AG09319 (cell line): ENCODE measurements around the gene PTPN21.

Experiments used
- DNase-seq: peaks from one replicate; pipeline ENCODE4 v3.0.0-alpha.2; 2010; ENCODE audit warnings: low read depth; ENCODE audit errors: extremely low read depth
- TF ChIP-seq, protein P1 (sequence below): IDR thresholded peaks from 2 replicates; pipeline ENCODE4 v1.5.1; 2011; ENCODE audit warnings: low read depth, mild to moderate bottlenecking, inconsistent platforms, low read length, moderate library complexity

PTPN21 gene

DNA sequence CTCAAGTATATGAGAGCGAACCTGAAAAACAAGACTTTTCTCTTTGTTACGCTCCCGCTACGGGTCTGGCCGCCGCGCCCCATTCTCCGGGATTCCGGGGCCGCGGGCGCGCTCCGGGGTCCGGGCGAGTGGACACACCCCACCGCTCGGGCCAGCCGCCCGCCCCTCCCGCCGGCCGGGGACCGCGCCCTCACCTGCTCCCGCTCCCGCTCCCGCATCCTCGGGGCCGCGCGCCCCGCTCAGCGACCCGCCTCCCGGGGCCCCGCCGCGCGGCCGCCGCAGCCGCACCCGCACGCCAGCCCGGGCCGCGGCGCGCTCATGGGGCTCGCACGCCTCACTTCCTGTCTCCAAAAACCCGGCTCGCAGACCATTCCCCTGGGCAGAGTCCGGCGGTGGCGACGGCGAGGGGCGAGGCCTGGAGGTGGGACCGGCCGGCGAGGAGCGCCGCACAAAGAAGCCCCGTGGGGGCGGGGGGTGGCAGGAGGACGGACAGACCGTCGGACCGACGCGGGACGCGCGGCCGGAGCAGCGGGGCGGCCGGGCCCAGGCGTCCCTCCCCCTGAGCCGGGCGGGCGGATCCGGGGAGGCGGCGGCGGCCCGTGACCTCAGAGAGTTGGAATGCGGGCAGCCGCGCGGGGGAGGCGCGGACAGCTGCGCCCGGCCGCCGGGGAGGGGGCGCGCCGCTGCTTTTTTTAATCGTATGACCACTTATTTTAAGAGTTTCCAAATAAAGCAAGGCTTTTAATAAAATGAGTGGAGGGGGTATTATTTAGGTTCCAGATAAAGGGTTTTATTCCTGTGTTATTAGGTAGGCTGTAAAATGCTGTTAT lies at the start of gene PTPN21:
PTPN21 (minus strand) TSS at position 551 of the 830 bp plus-strand sequence. CDS start 4,590 bp downstream, outside the sequence.
- TF ChIP-seq, protein P1, sequence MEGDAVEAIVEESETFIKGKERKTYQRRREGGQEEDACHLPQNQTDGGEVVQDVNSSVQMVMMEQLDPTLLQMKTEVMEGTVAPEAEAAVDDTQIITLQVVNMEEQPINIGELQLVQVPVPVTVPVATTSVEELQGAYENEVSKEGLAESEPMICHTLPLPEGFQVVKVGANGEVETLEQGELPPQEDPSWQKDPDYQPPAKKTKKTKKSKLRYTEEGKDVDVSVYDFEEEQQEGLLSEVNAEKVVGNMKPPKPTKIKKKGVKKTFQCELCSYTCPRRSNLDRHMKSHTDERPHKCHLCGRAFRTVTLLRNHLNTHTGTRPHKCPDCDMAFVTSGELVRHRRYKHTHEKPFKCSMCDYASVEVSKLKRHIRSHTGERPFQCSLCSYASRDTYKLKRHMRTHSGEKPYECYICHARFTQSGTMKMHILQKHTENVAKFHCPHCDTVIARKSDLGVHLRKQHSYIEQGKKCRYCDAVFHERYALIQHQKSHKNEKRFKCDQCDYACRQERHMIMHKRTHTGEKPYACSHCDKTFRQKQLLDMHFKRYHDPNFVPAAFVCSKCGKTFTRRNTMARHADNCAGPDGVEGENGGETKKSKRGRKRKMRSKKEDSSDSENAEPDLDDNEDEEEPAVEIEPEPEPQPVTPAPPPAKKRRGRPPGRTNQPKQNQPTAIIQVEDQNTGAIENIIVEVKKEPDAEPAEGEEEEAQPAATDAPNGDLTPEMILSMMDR: no peak
- DNase-seq: no peak

DNA sequence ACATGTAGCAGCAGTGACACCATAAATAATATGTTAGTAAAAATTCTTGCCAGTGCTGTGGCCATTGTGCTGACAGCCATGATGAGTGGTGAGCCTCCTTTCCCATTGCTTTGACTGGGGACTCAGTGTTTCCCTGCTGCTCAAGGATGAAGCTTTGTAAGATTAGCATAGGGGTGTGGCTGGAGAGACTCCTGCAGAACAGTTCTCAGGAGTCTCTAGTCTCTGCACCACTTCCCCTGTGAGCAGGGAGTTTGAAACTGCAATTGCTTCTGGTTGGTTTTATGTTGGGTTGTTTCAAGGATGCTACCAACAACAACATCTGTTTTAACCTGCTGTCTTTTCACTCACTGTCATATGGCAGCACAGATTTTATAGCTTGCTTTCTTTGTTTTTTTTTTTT lies 49.4 kb upstream of the PTPN21 start:
- no peak for DNase-seq
- TF ChIP-seq, protein P1: no peak

DNA sequence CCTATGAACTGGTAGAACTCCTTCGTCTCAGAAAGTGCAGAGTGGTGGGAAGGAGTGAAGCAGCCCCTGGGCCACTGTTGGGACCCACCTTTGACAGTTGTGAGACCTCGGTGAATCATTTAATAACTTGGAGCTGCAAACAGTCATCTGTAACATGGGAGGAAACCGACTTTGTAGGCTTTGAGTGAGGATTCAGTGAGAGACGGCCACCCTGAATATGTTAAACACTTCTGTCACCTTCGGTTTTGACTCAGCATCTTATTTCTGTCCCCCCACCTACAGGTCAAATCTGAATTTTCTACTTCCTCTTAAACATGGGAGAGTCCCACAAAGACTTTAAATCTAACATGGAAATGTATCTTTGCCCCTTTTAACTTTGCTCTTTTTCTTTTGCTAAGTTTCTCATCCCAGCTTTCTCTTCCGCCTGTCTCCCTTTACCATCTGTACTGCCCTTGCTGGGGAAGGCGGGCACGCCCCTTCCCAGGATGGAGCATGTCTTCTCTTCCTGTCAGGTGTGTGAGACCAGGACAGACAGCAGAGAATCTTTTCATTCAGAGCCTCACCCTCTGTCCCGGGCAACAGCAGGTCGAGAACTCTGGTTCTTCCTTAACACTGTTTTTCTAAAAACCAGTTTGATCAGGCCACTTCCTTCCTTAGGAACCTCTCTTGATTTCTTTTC lies 45.1 kb upstream of the PTPN21 start:
- TF ChIP-seq, protein P1: no peak
- DNase-seq: no peak

DNA sequence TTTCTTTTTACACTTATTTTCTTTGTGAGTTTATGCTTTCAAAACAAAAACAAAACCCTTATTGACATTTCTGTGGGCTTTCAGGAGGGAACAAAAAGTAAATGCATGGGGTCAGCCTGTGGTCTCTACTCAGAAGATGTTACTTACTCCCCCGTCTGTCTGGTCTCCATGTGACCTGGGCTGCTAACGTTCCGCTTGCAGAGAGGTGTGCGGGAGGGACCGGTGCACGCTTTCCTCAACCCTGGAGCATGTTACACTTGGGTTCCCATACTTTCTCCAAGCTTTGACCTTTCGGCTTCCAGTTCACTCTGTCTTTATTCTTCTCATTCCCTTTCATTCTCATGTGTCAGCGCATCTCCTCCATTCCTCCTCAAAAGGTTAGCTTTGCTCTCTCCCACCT lies 44.5 kb upstream of the PTPN21 start:
- no peak for DNase-seq
- TF ChIP-seq, protein P1: no peak

DNA sequence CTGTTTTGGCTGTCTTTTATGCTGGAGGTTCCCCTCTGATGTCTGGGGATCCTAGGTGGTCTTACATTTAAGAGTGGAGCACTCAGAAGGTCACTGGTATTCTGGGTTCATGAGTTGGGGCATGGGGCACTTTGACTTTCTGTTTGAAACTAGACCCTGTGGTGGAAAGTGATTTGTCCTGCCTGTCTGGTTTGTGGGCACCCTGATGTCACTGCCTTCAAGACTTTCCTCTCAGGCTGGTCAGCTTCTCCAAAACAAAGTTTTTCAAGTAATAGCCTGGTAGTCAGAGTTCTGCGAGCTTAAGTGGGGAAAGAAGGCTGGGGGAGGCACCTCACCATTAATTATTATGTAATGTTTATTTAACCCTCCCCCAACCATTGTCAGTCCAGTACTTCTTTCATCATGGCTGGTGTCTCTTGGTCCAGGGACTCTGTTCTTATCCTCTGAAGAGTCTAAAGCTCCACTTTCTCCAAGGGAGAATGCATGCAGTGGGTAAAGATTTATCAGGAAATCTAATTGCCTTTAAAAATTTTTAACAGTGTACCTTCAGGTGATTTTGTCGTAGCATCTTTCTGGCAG lies 43.4 kb upstream of the PTPN21 start:
- TF ChIP-seq, protein P1: no peak
- DNase-seq: no peak

DNA sequence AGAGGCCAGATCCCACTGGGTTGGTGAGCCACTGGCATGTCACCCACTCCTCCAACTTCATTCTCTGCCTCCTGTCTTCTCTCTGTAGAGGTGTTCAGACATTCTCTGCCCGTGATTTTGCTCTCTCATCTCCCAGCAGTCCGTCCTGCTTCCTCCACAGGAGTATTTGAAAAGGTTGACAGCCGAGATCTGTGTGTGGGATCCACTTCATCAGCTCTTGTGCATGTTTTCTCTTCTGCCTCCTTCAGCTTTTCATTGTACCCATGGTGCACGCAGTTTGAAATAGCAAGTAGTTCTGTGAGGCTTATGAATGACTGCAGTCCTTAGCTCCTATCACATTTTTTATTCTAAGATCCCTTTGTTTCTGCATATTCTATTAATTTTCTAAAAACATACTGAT lies 42.8 kb upstream of the PTPN21 start:
- no peak for DNase-seq
- TF ChIP-seq, protein P1: no peak

DNA sequence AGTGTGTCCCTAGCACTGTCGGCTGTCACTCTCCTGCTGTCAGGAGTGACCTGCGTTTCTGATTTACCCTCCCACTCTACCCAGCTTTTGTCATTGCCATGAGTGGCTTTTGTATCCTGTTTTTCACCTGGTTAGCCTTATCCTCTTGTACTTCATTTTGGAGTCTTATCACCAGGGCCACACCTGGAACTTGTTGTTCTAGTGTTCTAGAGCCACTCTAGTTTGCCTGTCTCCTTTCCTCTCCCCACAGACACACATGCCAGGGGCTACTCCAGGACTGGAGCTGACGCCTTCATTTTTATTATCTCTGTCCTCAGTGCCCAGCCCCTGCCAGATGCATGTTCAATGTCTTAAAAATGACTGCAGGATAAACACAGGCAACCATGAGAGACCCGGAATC lies 42.2 kb upstream of the PTPN21 start:
- TF ChIP-seq, protein P1: no peak
- DNase-seq: no peak
